Activated CD8-positive, alpha-beta memory T cell treated with anti-CD3 and anti-CD28 coated beads for 24 hours (primary cell): Measurements from ENCODE around the gene THAP9.
"Not testable (repeated sequence)": the region's sequence is repeated elsewhere in the genome, so short reads cannot be mapped to it uniquely, and the experiment has no call there.

Experiments
- DNase-seq: peaks from one replicate; pipeline ENCODE4 v3.0.0-alpha.2; 2020

The THAP9 gene

GRCh38 chr4:82900411-82901182, at the start of gene THAP9:
THAP9 (plus strand) TSS chr4:82900735; CDS start chr4:82900803, 68 bp downstream.
- peak; percentile 97 for DNase-seq

GRCh38 chr4:82851318-82851717, 49.2 kb upstream of the THAP9 start:
- DNase-seq: no peak

- no peak for DNase-seq
These were observed 48.4 kb upstream of the THAP9 start for GRCh38 chr4:82851885-82852750.

GRCh38 chr4:82852751-82853285, 47.7 kb upstream of the THAP9 start:
- no peak for DNase-seq

GRCh38 chr4:82860487-82860886, 40.0 kb upstream of the THAP9 start:
- DNase-seq: not testable (repeated sequence)

GRCh38 chr4:82861529-82861928, 39.0 kb upstream of the THAP9 start:
- DNase-seq: no peak

- DNase-seq: no peak
These were observed 36.1 kb upstream of the THAP9 start for GRCh38 chr4:82864336-82864979.

- DNase-seq: no peak
These were observed 34.9 kb upstream of the THAP9 start for GRCh38 chr4:82865592-82865991.

GRCh38 chr4:82866033-82866432, 34.5 kb upstream of the THAP9 start:
- not testable (repeated sequence) for DNase-seq

- DNase-seq: no peak
These were observed 33.7 kb upstream of the THAP9 start for GRCh38 chr4:82866706-82867385.

- no peak for DNase-seq
These were observed 32.0 kb upstream of the THAP9 start for GRCh38 chr4:82868572-82868971.

- no peak for DNase-seq
These were observed 15.1 kb upstream of the THAP9 start for GRCh38 chr4:82885410-82885809.

- DNase-seq: no peak
These were observed 14.2 kb upstream of the THAP9 start for GRCh38 chr4:82886147-82886942.

- no peak for DNase-seq
These were observed 11.2 kb upstream of the THAP9 start for GRCh38 chr4:82889287-82889686.

GRCh38 chr4:82890528-82890900, 10.0 kb upstream of the THAP9 start:
- no peak for DNase-seq

GRCh38 chr4:82890901-82891706, 9.4 kb upstream of the THAP9 start, which contains the start of gene SEC31A:
SEC31A (minus strand) TSS chr4:82891153; CDS start chr4:82881936, 9,217 bp downstream.
- peak; percentile 97 for DNase-seq

- no peak for DNase-seq
These were observed 8.6 kb upstream of the THAP9 start for GRCh38 chr4:82891707-82892466.

GRCh38 chr4:82892467-82892802, 8.1 kb upstream of the THAP9 start:
- DNase-seq: no peak

GRCh38 chr4:82893942-82894341, 6.6 kb upstream of the THAP9 start:
- DNase-seq: no peak

- DNase-seq: no peak
These were observed 3.8 kb upstream of the THAP9 start for GRCh38 chr4:82896755-82897154.
